Right lobe of liver (tissue), 4 donors: ENCODE measurements around the gene AMOTL2.

Experiments used
- POLR2A ChIP-seq: fragments of 450-650 bp; IDR thresholded peaks from one replicate; pipeline ENCODE4 v1.6.1; 2017; ENCODE audit warnings: antibody characterized with exemption, mild to moderate bottlenecking
- TF ChIP-seq, protein P1 (sequence below), 4 donors: fragments of 200-600 bp in 3 of 4; fragments of 450-650 bp in 1 of 4; IDR thresholded peaks; one replicate each; pipeline versions ENCODE4 v1.5.1 to v1.8.0; 2016 to 2022; ENCODE audit warnings: antibody characterized with exemption in 4 of 4, mild to moderate bottlenecking in 2 of 4
- donor health status: DM: no; HTN: no; CAD: no.
- donor health status: DM: no; HTN: no; CAD: no.
- donor health status: DM: no; HTN: yes; CAD: no.

DNA sequence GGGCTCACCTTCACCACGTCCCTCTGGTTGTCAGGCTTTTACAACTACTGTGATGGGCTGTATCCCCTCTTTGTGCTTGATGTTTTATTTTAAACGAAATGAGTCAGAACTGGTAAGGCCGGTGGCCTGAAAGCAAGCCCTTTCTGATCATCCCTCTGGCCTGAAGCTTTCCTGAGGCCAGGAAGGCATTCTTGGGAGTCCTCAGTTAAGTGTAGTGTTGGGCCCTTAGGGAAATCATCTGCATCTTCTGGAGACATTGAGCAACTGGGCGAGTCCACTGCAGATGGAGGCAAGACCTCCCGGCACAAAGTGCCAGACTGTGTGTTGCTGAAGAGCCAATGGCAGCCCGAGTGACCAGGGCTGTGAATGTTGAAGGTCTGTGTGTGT lies 33.0 kb upstream of the AMOTL2 start:
- TF ChIP-seq, protein P1, sequence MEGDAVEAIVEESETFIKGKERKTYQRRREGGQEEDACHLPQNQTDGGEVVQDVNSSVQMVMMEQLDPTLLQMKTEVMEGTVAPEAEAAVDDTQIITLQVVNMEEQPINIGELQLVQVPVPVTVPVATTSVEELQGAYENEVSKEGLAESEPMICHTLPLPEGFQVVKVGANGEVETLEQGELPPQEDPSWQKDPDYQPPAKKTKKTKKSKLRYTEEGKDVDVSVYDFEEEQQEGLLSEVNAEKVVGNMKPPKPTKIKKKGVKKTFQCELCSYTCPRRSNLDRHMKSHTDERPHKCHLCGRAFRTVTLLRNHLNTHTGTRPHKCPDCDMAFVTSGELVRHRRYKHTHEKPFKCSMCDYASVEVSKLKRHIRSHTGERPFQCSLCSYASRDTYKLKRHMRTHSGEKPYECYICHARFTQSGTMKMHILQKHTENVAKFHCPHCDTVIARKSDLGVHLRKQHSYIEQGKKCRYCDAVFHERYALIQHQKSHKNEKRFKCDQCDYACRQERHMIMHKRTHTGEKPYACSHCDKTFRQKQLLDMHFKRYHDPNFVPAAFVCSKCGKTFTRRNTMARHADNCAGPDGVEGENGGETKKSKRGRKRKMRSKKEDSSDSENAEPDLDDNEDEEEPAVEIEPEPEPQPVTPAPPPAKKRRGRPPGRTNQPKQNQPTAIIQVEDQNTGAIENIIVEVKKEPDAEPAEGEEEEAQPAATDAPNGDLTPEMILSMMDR (IDR thresholded peaks at IDR 0.05), result no peak
- no peak for TF ChIP-seq POLR2A
